Activated CD8-positive, alpha-beta T cell treated with anti-CD3 and anti-CD28 coated beads, Interleukin-2, amount 10 ng/mL, durations not matched to agents 7 days and 5 days (primary cell): ENCODE measurements around the gene ARHGEF7. TPM values are rescaled to one million over a fixed set of nuclear protein-coding genes. Genes with fewer than 3 reads are reported as not detected.

Experiments used
- ATAC-seq: fragments of 150-1000 bp; cut with Tn5 transposase; one replicate; pipeline ENCODE4 v1.10.0; 2021; ENCODE audit warnings: moderate library complexity
- CTCF ChIA-PET: fragments of 350-600 bp; sonication (Branson Sonifier 250); formaldehyde crosslinking; loops from one replicate; lab custom pipeline; 2021; ENCODE audit warnings: antibody characterized with exemption; lab: Charles Lee
- POLR2A ChIA-PET: fragments of 350-600 bp; sonication (Branson Sonifier 250); formaldehyde crosslinking; loops from one replicate; lab custom pipeline; 2021; ENCODE audit warnings: antibody characterized with exemption; lab: Charles Lee
- DNase-seq: peaks from one replicate; pipeline ENCODE4 v3.0.0-alpha.2; 2020
- H3K27ac Mint-ChIP-seq: one replicate; pipeline ENCODE4 v1.8.0; 2021; ENCODE audit warnings: mild to moderate bottlenecking, mixed read lengths
- H3K27me3 Mint-ChIP-seq: one replicate; pipeline ENCODE4 v1.8.0; 2021; ENCODE audit warnings: low read depth, mixed read lengths
- H3K36me3 Mint-ChIP-seq: one replicate; pipeline ENCODE4 v1.8.0; 2021; ENCODE audit warnings: low read depth, mixed read lengths
- H3K4me1 Mint-ChIP-seq: one replicate; pipeline ENCODE4 v1.8.0; 2021; ENCODE audit warnings: low read depth, mixed read lengths
- H3K4me3 Mint-ChIP-seq: one replicate; pipeline ENCODE4 v1.8.0; 2021; ENCODE audit warnings: mild to moderate bottlenecking, mixed read lengths
- H3K9me3 Mint-ChIP-seq: one replicate; pipeline ENCODE4 v1.8.0; 2022; ENCODE audit warnings: mixed read lengths; ENCODE audit not compliant: insufficient read depth
- total RNA-seq, 2 experiments: library from RNA; stranded (reverse); gene quantifications; one replicate each; pipeline ENCODE4 v1.2.3, GENCODE V29; 2021

ARHGEF7 gene
- total RNA-seq, 2 experiments from 2014 or later, result 67.1 to 75.1 TPM

- Mint-ChIP-seq H3K27me3 (no peaks in the 10 kb centered on the region), H3K4me1 (no peaks in the 10 kb centered on the region), H3K36me3 (peaks cover 34% of the 10 kb centered on the region), H3K9me3 (no peaks in the 10 kb centered on the region), H3K27ac (no peak overlapping the region), H3K4me3 (no peak overlapping the region)
- no peak for ATAC-seq
- no peak for DNase-seq
- ChIA-PET POLR2A (no interaction called here), CTCF (no interaction called here)
These were observed 124.9 kb downstream of the ARHGEF7 start for GRCh38 chr13:111239764-111240670.

GRCh38 chr13:111241006-111241755 lies 126.1 kb downstream of the ARHGEF7 start:
- Mint-ChIP-seq H3K27ac (no peak overlapping the region), H3K9me3 (no peaks in the 10 kb centered on the region), H3K4me1 (no peaks in the 10 kb centered on the region), H3K4me3 (no peak overlapping the region), H3K27me3 (no peaks in the 10 kb centered on the region), H3K36me3 (peaks cover 42% of the 10 kb centered on the region)
- no peak for ATAC-seq
- no peak for DNase-seq
- ChIA-PET CTCF (no interaction called here), POLR2A (no interaction called here)

DNA sequence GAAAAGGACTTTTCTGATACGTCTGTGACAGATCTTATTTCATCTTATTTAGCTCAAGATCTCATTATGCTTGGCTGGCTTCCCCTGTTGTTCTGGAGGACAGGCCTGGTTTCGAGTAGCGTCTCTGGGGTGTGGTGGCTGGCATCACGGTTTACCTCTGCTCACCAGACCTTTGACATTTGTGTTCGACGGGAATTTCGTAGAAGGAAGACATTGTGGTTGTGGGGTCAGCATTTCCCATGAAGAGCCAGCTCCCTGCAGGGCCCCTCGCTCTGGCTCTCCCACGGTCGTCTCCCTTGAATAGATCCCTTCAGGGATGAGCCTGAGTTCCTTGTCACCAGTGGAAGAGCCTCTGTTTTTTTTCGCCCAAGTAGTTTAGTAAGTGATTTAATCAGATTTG lies 126.8 kb downstream of the ARHGEF7 start:
- ChIA-PET POLR2A (no interaction called here), CTCF (no interaction called here)
- no peak for DNase-seq
- Mint-ChIP-seq H3K27me3 (no peaks in the 10 kb centered on the region), H3K27ac (no peak overlapping the region), H3K36me3 (peaks cover 44% of the 10 kb centered on the region), H3K9me3 (no peaks in the 10 kb centered on the region), H3K4me1 (no peaks in the 10 kb centered on the region), H3K4me3 (no peak overlapping the region)
- ATAC-seq, result no peak

DNA sequence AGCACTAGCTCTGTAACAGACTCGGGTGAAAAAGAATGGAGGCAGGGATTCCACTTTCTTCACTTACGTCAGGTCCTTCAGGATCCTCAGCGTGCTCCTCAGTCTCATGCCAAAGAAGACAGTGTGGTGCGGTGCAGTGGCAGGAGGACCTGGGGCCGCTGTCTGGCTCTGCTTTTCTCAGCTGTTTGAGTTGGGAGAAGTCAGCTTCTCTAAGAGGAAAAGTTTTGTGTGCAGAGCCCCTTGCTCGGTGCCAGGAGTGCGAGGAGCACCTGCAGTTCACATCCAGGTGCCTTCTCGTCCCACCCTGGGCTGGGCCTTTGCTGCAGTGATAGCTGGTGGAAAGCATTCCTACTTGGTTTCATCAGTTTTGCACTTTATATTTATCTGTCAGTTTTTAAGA lies 127.5 kb downstream of the ARHGEF7 start:
- Mint-ChIP-seq H3K36me3 (peaks cover 45% of the 10 kb centered on the region), H3K27ac (no peak overlapping the region), H3K4me1 (no peaks in the 10 kb centered on the region), H3K4me3 (no peak overlapping the region), H3K9me3 (no peaks in the 10 kb centered on the region), H3K27me3 (no peaks in the 10 kb centered on the region)
- no peak for ATAC-seq
- CTCF ChIA-PET, result no interaction called here
- no peak for DNase-seq
- POLR2A ChIA-PET, result no interaction called here

DNA sequence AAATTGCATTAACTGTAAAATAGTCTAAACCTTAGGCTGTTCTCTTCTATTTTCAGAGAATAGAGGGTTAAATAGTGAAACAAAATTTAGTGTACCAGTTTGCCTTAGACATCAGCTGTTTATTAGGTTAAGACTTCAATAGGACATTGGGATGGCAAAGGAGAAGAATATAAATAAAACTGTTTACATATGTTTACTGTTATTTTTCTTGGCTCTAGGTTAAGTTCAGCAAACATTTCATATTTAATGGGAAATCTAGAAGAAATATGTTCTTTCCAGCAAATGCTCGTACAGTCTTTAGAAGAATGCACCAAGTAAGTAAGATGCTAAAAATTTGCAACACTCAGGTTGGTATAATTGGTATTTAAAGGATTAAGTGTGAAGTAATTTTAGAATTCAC lies 128.9 kb downstream of the ARHGEF7 start:
- ATAC-seq, result no peak
- Mint-ChIP-seq H3K36me3 (peaks cover 55% of the 10 kb centered on the region), H3K9me3 (no peaks in the 10 kb centered on the region), H3K27ac (no peak overlapping the region), H3K4me1 (no peaks in the 10 kb centered on the region), H3K4me3 (no peak overlapping the region), H3K27me3 (no peaks in the 10 kb centered on the region)
- no peak for DNase-seq
- ChIA-PET POLR2A (no interaction called here), CTCF (no interaction called here)

- no peaks in the 10 kb centered on the region for H3K9me3 Mint-ChIP-seq
- ATAC-seq, result no peak
These were observed 130.7 kb downstream of the ARHGEF7 start for GRCh38 chr13:111245576-111246384.

GRCh38 chr13:111247552-111247951 lies 132.4 kb downstream of the ARHGEF7 start:
- Mint-ChIP-seq H3K4me1 (no peaks in the 10 kb centered on the region), H3K27ac (no peak overlapping the region), H3K9me3 (no peaks in the 10 kb centered on the region), H3K36me3 (peaks cover 63% of the 10 kb centered on the region), H3K4me3 (no peak overlapping the region), H3K27me3 (no peaks in the 10 kb centered on the region)
- DNase-seq (no peak), ATAC-seq (no peak)
- CTCF ChIA-PET, result no interaction called here
- POLR2A ChIA-PET, result no interaction called here

More at GRCh38 chr13:111245576-111246384, 130.7 kb downstream of the ARHGEF7 start:
- no peaks in the 10 kb centered on the region for H3K27me3 Mint-ChIP-seq
- H3K36me3 Mint-ChIP-seq, result peaks cover 61% of the 10 kb centered on the region
- H3K4me1 Mint-ChIP-seq, result no peaks in the 10 kb centered on the region
- CTCF ChIA-PET, result interaction anchor here (1.6 kb wide), 1 partner anchor 178 kb away, joined by 5 read pairs; no protein-coding TSS in a partner anchor
- POLR2A ChIA-PET, result no interaction called here
- no peak overlapping the region for H3K4me3 Mint-ChIP-seq
- DNase-seq, result no peak
- H3K27ac Mint-ChIP-seq, result no peak overlapping the region

DNA sequence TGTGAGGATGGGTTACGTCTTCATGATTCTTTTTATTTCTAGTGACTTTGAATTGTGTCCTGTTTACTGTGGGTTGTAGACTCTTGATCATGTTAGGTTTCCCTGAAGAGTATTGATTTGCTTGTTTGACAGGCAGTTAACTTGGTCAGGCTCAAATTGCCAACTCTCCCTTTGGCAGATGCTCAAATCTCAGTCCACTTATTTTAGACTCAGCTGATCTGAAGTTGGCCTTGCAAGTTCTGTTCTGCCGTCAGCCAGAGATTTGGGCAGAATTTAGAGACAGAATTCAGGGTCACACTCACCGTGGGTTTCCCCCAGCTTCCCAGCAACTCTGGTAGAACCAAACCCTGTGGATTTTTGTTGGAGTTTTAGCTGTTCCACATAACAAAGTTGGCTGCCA lies 133.7 kb downstream of the ARHGEF7 start:
- Mint-ChIP-seq H3K36me3 (peaks cover 64% of the 10 kb centered on the region), H3K27ac (no peak overlapping the region), H3K4me1 (no peaks in the 10 kb centered on the region), H3K27me3 (no peaks in the 10 kb centered on the region), H3K9me3 (no peaks in the 10 kb centered on the region), H3K4me3 (no peak overlapping the region)
- POLR2A ChIA-PET, result no interaction called here
- no peak for DNase-seq
- CTCF ChIA-PET, result no interaction called here
- no peak for ATAC-seq

DNA sequence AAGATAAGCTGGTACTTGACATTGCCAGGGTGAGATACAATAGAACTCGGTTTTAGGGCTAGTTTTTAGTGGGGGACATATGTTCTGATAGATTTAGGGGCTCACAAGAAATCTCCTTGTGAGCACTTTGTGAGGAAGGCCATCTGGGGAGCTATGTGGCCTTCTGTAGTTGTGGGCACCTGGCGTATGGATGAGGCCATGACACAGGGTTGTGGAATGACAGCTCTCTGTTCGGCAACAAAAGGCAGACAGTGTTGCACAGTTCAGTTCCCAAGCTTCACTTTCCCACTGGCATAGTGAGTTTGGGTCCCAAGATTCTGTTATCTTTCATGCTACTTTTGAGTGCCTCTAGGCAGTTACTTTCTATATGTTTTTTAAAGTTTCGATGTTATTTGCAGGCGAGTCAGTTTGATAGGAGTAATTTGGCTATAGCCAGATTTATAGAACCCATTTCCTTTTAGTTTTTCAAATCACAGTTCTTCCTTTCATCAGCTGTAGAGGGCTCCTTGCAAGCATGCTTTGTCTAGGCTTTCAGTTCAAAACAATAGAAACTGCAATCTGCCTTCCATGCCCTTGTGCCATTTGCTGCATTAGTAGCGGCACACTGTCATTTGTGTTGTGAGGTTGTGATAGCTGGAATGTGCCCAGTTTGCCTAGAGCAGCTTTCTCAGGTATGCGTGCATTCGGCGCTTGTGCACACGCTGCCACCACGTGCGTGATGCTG lies 134.7 kb downstream of the ARHGEF7 start:
- Mint-ChIP-seq H3K4me1 (no peaks in the 10 kb centered on the region), H3K27me3 (no peaks in the 10 kb centered on the region), H3K36me3 (peaks cover 57% of the 10 kb centered on the region), H3K9me3 (no peaks in the 10 kb centered on the region), H3K27ac (no peak overlapping the region), H3K4me3 (no peak overlapping the region)
- ChIA-PET POLR2A (no interaction called here), CTCF (no interaction called here)
- DNase-seq (no peak), ATAC-seq (no peak)

DNA sequence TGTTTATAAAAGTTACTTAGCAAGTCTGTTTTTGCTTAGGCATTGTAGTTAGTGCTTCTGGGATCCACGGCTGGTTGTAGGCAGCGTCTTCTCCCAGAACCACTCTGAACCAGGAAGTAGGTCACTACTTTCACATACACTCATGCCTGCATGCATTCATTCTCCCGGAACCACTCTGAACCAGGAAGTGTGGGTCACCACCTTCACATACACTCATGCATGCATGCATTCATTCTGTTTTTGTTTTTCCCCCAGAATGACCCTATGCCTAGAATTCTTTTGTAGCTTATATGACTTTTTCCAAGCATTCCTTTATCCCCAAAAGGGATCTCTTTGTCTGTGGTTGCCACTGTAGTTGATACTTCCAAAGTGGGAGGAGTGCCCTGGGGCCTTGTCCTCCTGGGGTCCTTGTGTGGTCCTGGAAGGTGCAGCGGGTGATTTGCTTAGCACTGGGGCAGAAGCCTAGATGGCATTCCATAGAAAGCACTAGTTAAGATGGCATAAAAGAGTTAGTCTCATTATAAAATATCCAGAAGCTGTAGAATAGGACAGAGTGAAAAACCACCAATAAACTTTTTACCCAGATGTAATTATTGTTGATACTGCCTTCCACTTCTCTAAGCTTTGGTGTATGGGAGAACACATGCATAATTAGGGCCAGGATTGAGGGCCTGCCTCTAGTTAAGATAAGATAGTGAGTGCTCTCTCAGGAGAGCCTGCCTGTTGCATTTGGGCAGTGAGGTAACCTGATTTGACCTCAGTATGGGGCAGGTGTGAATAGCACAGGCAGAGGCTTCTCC lies 136.7 kb downstream of the ARHGEF7 start:
- POLR2A ChIA-PET, result no interaction called here
- CTCF ChIA-PET, result no interaction called here
- Mint-ChIP-seq H3K4me3 (no peak overlapping the region), H3K27me3 (no peaks in the 10 kb centered on the region), H3K4me1 (no peaks in the 10 kb centered on the region), H3K9me3 (no peaks in the 10 kb centered on the region), H3K36me3 (peaks cover 60% of the 10 kb centered on the region), H3K27ac (no peak overlapping the region)
- DNase-seq, result no peak
- no peak for ATAC-seq
